Suprapubic skin (tissue), 3 donors: ENCODE results near the gene SEMA3A.

Experiments
- EP300 ChIP-seq: sonication (generic); formaldehyde crosslinking; IDR thresholded peaks from one replicate; pipeline ENCODE4 v1.6.1; 2017; ENCODE audit warnings: antibody characterized with exemption
- TF ChIP-seq, protein P1 (sequence below), 2 donors: fragments of 200-600 bp in 1 of 2; fragments of 450-650 bp in 1 of 2; sonication (generic) in 1 of 2; IDR thresholded peaks; one replicate each; pipeline ENCODE4 v1.5.1; 2016 to 2019; ENCODE audit warnings: antibody characterized with exemption in 2 of 2, mild to moderate bottlenecking in 1 of 2, moderate library complexity in 1 of 2

DNA sequence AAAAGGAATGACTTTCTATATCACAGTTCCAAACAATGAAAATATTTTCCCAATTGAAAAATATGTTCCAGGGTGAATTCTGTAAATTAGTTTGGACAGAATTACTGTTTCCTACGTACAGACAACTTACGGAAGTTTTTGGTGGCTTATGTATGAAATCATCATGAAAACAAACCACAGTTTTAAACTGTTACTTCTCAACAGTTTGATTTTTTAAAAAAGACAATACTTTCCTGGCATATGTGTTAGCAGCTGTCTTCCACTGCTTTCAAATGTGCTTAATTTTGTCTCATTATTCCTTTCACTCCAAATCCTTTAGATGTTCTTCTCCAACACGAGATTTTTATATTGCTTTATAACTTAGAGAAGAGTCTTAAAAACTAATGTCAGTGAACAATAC, 56.2 kb downstream of the SEMA3A start:
- TF ChIP-seq EP300: no peak
- TF ChIP-seq, protein P1, sequence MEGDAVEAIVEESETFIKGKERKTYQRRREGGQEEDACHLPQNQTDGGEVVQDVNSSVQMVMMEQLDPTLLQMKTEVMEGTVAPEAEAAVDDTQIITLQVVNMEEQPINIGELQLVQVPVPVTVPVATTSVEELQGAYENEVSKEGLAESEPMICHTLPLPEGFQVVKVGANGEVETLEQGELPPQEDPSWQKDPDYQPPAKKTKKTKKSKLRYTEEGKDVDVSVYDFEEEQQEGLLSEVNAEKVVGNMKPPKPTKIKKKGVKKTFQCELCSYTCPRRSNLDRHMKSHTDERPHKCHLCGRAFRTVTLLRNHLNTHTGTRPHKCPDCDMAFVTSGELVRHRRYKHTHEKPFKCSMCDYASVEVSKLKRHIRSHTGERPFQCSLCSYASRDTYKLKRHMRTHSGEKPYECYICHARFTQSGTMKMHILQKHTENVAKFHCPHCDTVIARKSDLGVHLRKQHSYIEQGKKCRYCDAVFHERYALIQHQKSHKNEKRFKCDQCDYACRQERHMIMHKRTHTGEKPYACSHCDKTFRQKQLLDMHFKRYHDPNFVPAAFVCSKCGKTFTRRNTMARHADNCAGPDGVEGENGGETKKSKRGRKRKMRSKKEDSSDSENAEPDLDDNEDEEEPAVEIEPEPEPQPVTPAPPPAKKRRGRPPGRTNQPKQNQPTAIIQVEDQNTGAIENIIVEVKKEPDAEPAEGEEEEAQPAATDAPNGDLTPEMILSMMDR (IDR thresholded peaks at IDR 0.05): no peak
